Loucy (cell line): ENCODE measurements around the gene CASK.

Experiments used
- H2AFZ ChIP-seq: fragments of 200-600 bp; sonication (generic); 2 replicates; pipeline ENCODE4 v1.6.0; 2016; ENCODE audit warnings: antibody characterized with exemption, mild to moderate bottlenecking, low read length, moderate library complexity
- H3F3A ChIP-seq: fragments of 200-600 bp; 2 replicates; pipeline ENCODE4 v1.6.0; 2016; ENCODE audit warnings: antibody characterized with exemption, low read depth, mild to moderate bottlenecking
- H3K27me3 ChIP-seq: fragments of 200-600 bp; sonication (generic); 2 replicates; pipeline ENCODE4 v1.6.1; 2014; ENCODE audit warnings: low read length, mild to moderate bottlenecking; ENCODE audit not compliant: insufficient read depth, poor library complexity, severe bottlenecking
- H3K36me3 ChIP-seq: fragments of 200-600 bp; sonication (generic); 2 replicates; pipeline ENCODE4 v1.6.1; 2016; ENCODE audit warnings: low read length; ENCODE audit not compliant: insufficient read depth
- H3K4me1 ChIP-seq: fragments of 200-600 bp; sonication (generic); 2 replicates; pipeline ENCODE4 v1.5.1; 2014; ENCODE audit warnings: low read length, mild to moderate bottlenecking; ENCODE audit not compliant: insufficient read depth, poor library complexity, severe bottlenecking
- H3K4me2 ChIP-seq: fragments of 200-600 bp; sonication (generic); 2 replicates; pipeline ENCODE4 v1.6.0; 2014; ENCODE audit warnings: antibody characterized with exemption, low read length, low read depth, mild to moderate bottlenecking; ENCODE audit not compliant: poor library complexity, severe bottlenecking
- H3K4me3 ChIP-seq: fragments of 200-600 bp; sonication (generic); 2 replicates; pipeline ENCODE4 v1.5.1; 2014; ENCODE audit warnings: low read length, mild to moderate bottlenecking, mixed read lengths; ENCODE audit not compliant: poor library complexity, severe bottlenecking
- H3K79me2 ChIP-seq: fragments of 200-600 bp; sonication (generic); 2 replicates; pipeline ENCODE4 v1.6.1; 2014; ENCODE audit warnings: low read length; ENCODE audit not compliant: insufficient read depth
- H3K9ac ChIP-seq: fragments of 200-600 bp; sonication (generic); 2 replicates; pipeline ENCODE4 v1.6.0; 2014; ENCODE audit warnings: mild to moderate bottlenecking, low read depth, low read length, moderate library complexity; ENCODE audit not compliant: poor library complexity, severe bottlenecking
- H3K9me2 ChIP-seq: fragments of 200-600 bp; sonication (generic); replicated peaks from 2 replicates; pipeline ENCODE4 v1.6.1; 2016; ENCODE audit warnings: low read depth, low read length, mixed read lengths
- H3K9me3 ChIP-seq: fragments of 200-600 bp; sonication (generic); 2 replicates; pipeline ENCODE4 v1.6.1; 2014; ENCODE audit warnings: mild to moderate bottlenecking, antibody characterized with exemption, low read length, low read depth; ENCODE audit not compliant: insufficient read depth
- H4K20me1 ChIP-seq: fragments of 200-600 bp; sonication (generic); 2 replicates; pipeline ENCODE4 v1.6.0; 2014; ENCODE audit warnings: antibody characterized with exemption, low read length, mild to moderate bottlenecking; ENCODE audit not compliant: insufficient read depth, poor library complexity, severe bottlenecking
- EZH2phosphoT487 ChIP-seq: fragments of 200-600 bp; IDR thresholded peaks from 2 replicates; pipeline ENCODE4 v1.6.1; 2018; ENCODE audit warnings: antibody characterized with exemption, mild to moderate bottlenecking, moderate library complexity, borderline replicate concordance
- TF ChIP-seq, protein P1 (sequence below): fragments of 200-600 bp; sonication (generic); conservative IDR thresholded peaks from 2 replicates; pipeline ENCODE4 v1.5.1; 2014; ENCODE audit warnings: mild to moderate bottlenecking, antibody characterized with exemption, low read length

CASK gene

DNA sequence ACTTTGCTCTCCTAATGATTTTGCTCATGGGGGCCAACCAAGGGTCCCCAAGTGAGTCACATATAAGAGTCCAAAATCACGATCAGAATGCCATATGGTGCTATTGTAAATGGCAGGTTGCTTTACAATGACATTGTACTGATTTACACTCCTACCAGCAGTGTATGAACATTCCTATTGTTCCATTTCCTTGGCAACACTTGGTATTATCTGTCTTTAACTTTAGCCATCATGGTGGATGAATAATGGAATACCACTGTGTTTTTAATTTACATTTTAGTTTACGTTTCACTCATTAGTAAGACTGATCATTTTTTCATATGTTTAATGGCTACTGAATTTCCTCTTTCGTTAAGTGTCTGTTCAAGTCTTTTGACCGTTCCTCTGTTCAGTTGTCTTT, 379.7 kb downstream of the CASK start:
- Histone ChIP-seq H3K9me3 (no peaks in the 10 kb centered on the region), H3K27me3 (no peaks in the 10 kb centered on the region), H4K20me1 (no peaks in the 10 kb centered on the region), H3K9me2 (no peaks in the 10 kb centered on the region), H3K9ac (no peak overlapping the region), H3K4me1 (no peaks in the 10 kb centered on the region), H3K4me2 (no peak overlapping the region), H3K36me3 (peaks cover 8% of the 10 kb centered on the region; the same call in 1 of the 2 replicates), H2AFZ (no peak overlapping the region), H3K79me2 (no peaks in the 10 kb centered on the region), H3F3A (no peaks in the 10 kb centered on the region), H3K4me3 (no peak overlapping the region)
- TF ChIP-seq EZH2phosphoT487, result no peak
- TF ChIP-seq, protein P1, sequence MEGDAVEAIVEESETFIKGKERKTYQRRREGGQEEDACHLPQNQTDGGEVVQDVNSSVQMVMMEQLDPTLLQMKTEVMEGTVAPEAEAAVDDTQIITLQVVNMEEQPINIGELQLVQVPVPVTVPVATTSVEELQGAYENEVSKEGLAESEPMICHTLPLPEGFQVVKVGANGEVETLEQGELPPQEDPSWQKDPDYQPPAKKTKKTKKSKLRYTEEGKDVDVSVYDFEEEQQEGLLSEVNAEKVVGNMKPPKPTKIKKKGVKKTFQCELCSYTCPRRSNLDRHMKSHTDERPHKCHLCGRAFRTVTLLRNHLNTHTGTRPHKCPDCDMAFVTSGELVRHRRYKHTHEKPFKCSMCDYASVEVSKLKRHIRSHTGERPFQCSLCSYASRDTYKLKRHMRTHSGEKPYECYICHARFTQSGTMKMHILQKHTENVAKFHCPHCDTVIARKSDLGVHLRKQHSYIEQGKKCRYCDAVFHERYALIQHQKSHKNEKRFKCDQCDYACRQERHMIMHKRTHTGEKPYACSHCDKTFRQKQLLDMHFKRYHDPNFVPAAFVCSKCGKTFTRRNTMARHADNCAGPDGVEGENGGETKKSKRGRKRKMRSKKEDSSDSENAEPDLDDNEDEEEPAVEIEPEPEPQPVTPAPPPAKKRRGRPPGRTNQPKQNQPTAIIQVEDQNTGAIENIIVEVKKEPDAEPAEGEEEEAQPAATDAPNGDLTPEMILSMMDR, result no peak

DNA sequence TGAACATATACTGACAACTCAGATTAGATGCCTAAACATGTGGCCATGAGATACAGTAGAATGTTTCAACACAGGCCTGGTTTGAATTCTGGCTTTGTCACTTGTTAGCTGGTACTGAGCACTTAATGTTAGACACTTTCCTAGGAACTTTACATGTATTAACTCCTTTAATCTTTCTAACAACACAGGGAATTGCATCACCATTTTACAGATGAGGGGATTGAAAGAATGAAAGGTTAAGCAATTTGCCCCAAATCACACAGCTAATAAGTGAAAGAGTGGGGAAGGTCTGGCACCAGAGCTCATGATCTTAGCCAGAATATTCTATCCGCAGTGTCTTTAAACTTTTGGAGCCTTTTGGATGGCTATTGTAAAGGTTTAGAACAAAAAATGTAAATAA, 380.3 kb downstream of the CASK start:
- H3K79me2 ChIP-seq, result no peaks in the 10 kb centered on the region
- H3K27me3 ChIP-seq, result no peaks in the 10 kb centered on the region
- no peak overlapping the region for H2AFZ ChIP-seq
- no peaks in the 10 kb centered on the region for H3K4me1 ChIP-seq
- no peaks in the 10 kb centered on the region for H3K9me3 ChIP-seq
- H4K20me1 ChIP-seq, result no peaks in the 10 kb centered on the region
- peaks cover 8% of the 10 kb centered on the region; the same call in 1 of the 2 replicates for H3K36me3 ChIP-seq
- H3F3A ChIP-seq, result no peaks in the 10 kb centered on the region
- TF ChIP-seq, protein P1, result no peak
- no peak for TF ChIP-seq EZH2phosphoT487
- H3K4me2 ChIP-seq, result no peak overlapping the region
- no peak overlapping the region for H3K4me3 ChIP-seq
- H3K9me2 ChIP-seq, result no peaks in the 10 kb centered on the region
- H3K9ac ChIP-seq, result no peak overlapping the region

DNA sequence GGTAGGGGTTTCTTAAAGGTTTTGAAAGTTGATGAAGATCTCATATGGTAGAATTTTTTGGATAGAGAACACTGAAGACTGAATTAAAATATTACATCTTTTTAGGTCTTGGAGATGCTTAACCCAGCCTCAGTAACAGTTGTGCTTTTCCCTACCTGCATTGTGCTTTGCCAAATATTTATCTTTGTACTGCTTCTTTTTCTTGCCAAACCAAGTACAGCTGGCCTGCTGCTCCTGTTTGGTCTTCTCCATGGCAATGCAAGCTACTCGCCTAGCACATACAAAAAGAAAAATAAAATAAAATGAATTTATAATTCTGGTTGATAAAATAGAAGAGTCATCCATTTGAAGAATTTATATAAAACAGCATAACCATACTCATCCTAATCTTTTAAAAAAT, 380.8 kb downstream of the CASK start:
- Histone ChIP-seq H4K20me1 (no peaks in the 10 kb centered on the region), H2AFZ (no peak overlapping the region), H3F3A (no peaks in the 10 kb centered on the region), H3K9ac (no peak overlapping the region), H3K4me1 (no peaks in the 10 kb centered on the region), H3K4me2 (no peak overlapping the region), H3K4me3 (no peak overlapping the region), H3K79me2 (no peaks in the 10 kb centered on the region), H3K9me2 (no peaks in the 10 kb centered on the region), H3K27me3 (no peaks in the 10 kb centered on the region), H3K9me3 (no peaks in the 10 kb centered on the region), H3K36me3 (peaks cover 8% of the 10 kb centered on the region; the same call in 1 of the 2 replicates)
- TF ChIP-seq, protein P1, result no peak
- TF ChIP-seq EZH2phosphoT487, result no peak
